HepG2 (cell line): ENCODE measurements around the gene DNAJC7.

Experiments
- CTCF ChIP-seq: sonication (generic); formaldehyde crosslinking; IDR thresholded peaks from 2 replicates; pipeline ENCODE4 v1.5.0; 2020; ENCODE audit warnings: mild to moderate bottlenecking, missing genetic modification reagents, moderate library complexity
- FOXM1 ChIP-seq: sonication (generic); formaldehyde crosslinking; IDR thresholded peaks from 2 replicates; pipeline ENCODE4 v1.5.0; 2020; ENCODE audit warnings: missing genetic modification reagents
- MAZ ChIP-seq, 2 experiments: sonication (generic) in 1 of 2; formaldehyde crosslinking in 1 of 2; IDR thresholded peaks; 2 replicates each; pipeline versions ENCODE4 v1.5.0 to v1.6.1; 2012 to 2020; ENCODE audit warnings: low read depth in 2 of 2, mild to moderate bottlenecking in 2 of 2, borderline replicate concordance in 1 of 2, improper control_type of control experiment in 1 of 2, low read length in 1 of 2, missing genetic modification reagents in 1 of 2, moderate library complexity in 1 of 2

DNA sequence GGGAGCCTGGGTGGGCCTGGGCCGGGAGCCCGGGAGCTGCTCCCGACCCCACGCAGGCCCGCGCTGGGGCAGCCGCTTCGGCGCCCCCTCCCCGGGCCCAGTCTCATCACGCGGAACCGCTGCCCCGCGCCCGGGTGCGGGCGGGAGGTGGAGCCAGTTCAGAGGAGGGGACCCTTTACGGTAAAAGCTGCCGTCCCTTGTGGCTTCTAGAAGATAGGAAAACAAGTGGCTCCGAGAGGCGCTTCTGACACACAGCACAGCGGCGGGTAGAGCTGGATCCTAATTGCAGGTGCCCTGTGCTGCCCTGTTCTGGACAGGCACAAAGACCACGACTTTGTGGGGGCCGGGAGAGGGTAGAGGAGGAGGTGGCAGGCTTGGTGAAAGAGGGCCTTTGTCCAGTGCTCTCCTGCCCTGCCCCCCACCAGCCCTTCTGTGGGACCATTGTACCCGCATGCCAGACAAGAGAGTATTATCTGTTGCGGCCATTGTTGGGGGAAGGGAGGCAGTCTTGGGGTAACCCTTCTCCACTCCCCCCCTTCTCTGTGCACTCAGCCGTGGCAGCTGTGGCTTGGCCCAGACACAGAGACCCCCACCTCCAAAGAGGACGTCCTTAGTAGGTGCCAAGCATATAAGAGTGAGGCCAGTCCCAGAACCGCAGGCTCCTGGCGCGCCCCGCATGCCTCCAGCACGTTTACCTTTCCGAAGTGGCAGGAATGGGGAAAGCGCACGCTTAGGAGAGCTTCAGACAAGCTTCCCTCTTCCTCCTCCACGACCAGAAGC lies 49.9 kb downstream of the DNAJC7 start:
- peak; percentile 53; the same call in 1 of the 2 replicates for TF ChIP-seq MAZ (IDR thresholded peaks at IDR 0.05; ENCODE audit: borderline replicate concordance, low read depth, low read length)
- 0 out of 2 replicates have a peak, but pooled peaks have one; percentile 9 for TF ChIP-seq MAZ (CRISPR knock-in tag; IDR thresholded peaks at IDR 0.05; ENCODE audit: low read depth)
- no peak for TF ChIP-seq FOXM1 (CRISPR knock-in tag)
- 0 out of 2 replicates have a peak, but pooled peaks have one; percentile 8 for TF ChIP-seq CTCF
